Epithelial cell of proximal tubule (primary cell): Measurements from ENCODE around the gene ABCB8. TPM values are rescaled to one million over a fixed set of nuclear protein-coding genes. Genes with fewer than 3 reads are reported as not detected.
A peak's percentile ranks its signal among the peaks of the same experiment; 100 is the strongest.

Source experiments
- DNase-seq: peaks from one replicate; pipeline ENCODE4 v3.0.0-alpha.2; 2011; ENCODE audit warnings: low read depth
- H3K4me3 ChIP-seq: 2 replicates; pipeline ENCODE4 v1.5.1; 2011; ENCODE audit warnings: low read depth, mild to moderate bottlenecking, low read length
- CTCF ChIP-seq: conservative IDR thresholded peaks from 2 replicates; pipeline ENCODE4 v1.5.1; 2012; ENCODE audit warnings: low read depth, mild to moderate bottlenecking, low read length
- total RNA-seq: library from RNA; depleted of rRNA; stranded (reverse); fragments of >200 nt; gene quantifications from 2 replicates; pipeline ENCODE4 v1.2.3, GENCODE V29; 2015

The ABCB8 gene
- total RNA-seq, 1 donor from 2014 or later = 31.8 TPM

- TF ChIP-seq CTCF = no peak
- no peak for DNase-seq
- H3K4me3 ChIP-seq = no peak overlapping the region
Measured at GRCh38 chr7:151078233-151079040, 50.2 kb downstream of the ABCB8 start.

- TF ChIP-seq CTCF = no peak
- DNase-seq = no peak
- peak overlapping the region; percentile 95 for H3K4me3 ChIP-seq
Measured at GRCh38 chr7:151079199-151079910, 51.1 kb downstream of the ABCB8 start.

- DNase-seq = no peak
- peak overlapping the region; percentile 95 for H3K4me3 ChIP-seq
- TF ChIP-seq CTCF = no peak
Measured at GRCh38 chr7:151080067-151080521, 51.8 kb downstream of the ABCB8 start.

GRCh38 chr7:151080522-151081169 lies 52.4 kb downstream of the ABCB8 start, which contains the start of gene FASTK:
FASTK (minus strand) TSS chr7:151080809; CDS start chr7:151080766, 43 bp downstream.
- no peak for TF ChIP-seq CTCF
- DNase-seq = no peak
- H3K4me3 ChIP-seq = peak within 1 kb of the TSS; percentile 95

- no peak for TF ChIP-seq CTCF
- no peak for DNase-seq
- peak overlapping the region; percentile 95 for H3K4me3 ChIP-seq
Measured at GRCh38 chr7:151081170-151082101, 53.2 kb downstream of the ABCB8 start.
